Neutrophil (primary cell): Measurements from ENCODE around the gene ATP2C2.

Experiments
- H3K27ac ChIP-seq: fragments of 200-600 bp; sonication (generic); 2 replicates; pipeline ENCODE4 v1.5.1; 2016; ENCODE audit warnings: mild to moderate bottlenecking, moderate library complexity
- H3K27me3 ChIP-seq: fragments of 200-600 bp; sonication (generic); 2 replicates; pipeline ENCODE4 v1.6.0; 2016; ENCODE audit warnings: mild to moderate bottlenecking
- H3K36me3 ChIP-seq: fragments of 200-600 bp; sonication (generic); 2 replicates; pipeline ENCODE4 v1.5.1; 2017
- H3K4me1 ChIP-seq, 2 experiments: fragments of 200-600 bp in 1 of 2; sonication (generic) in 1 of 2; 1 replicate in 1 of 2; 2 replicates in 1 of 2; pipeline versions ENCODE4 v1.5.1 to v1.6.1; 2013 to 2016; ENCODE audit warnings: low read depth in 1 of 2, low read length in 1 of 2, mild to moderate bottlenecking in 1 of 2, moderate library complexity in 1 of 2; ENCODE audit not compliant: control insufficient read depth in 1 of 2, insufficient read depth in 1 of 2
- H3K4me3 ChIP-seq, 2 experiments: fragments of 200-600 bp in 1 of 2; sonication (generic) in 1 of 2; 1 replicate in 1 of 2; 2 replicates in 1 of 2; pipeline ENCODE4 v1.5.1; 2013 to 2016; ENCODE audit warnings: low read depth in 1 of 2, low read length in 1 of 2, mild to moderate bottlenecking in 1 of 2, moderate library complexity in 1 of 2
- H3K9me3 ChIP-seq: fragments of 200-600 bp; sonication (generic); 2 replicates; pipeline ENCODE4 v1.5.1; 2016
- CTCF ChIP-seq: fragments of 200-600 bp; sonication (generic); IDR thresholded peaks from 2 replicates; pipeline ENCODE4 v1.5.1; 2016; ENCODE audit warnings: antibody characterized with exemption

ATP2C2 gene

GRCh38 chr16:84421081-84421937, 53.0 kb downstream of the ATP2C2 start:
- Histone ChIP-seq H3K27ac (no peak overlapping the region), H3K27me3 (no peaks in the 10 kb centered on the region), H3K9me3 (no peaks in the 10 kb centered on the region), H3K4me1 (no peaks in the 10 kb centered on the region), H3K4me3 (no peak overlapping the region), H3K36me3 (peaks cover 72% of the 10 kb centered on the region)
- no peak for TF ChIP-seq CTCF

GRCh38 chr16:84421938-84422220, 53.5 kb downstream of the ATP2C2 start:
- no peak for TF ChIP-seq CTCF
- H3K27me3 ChIP-seq = no peaks in the 10 kb centered on the region
- no peak overlapping the region for H3K4me3 ChIP-seq
- H3K36me3 ChIP-seq = peaks cover 72% of the 10 kb centered on the region
- H3K27ac ChIP-seq = no peak overlapping the region
- H3K9me3 ChIP-seq = no peaks in the 10 kb centered on the region
- no peaks in the 10 kb centered on the region for H3K4me1 ChIP-seq

- H3K4me1 ChIP-seq = no peaks in the 10 kb centered on the region
- no peak for TF ChIP-seq CTCF
- H3K9me3 ChIP-seq = no peaks in the 10 kb centered on the region
- peaks cover 70% of the 10 kb centered on the region for H3K36me3 ChIP-seq
- no peaks in the 10 kb centered on the region for H3K27me3 ChIP-seq
- no peak overlapping the region for H3K27ac ChIP-seq
- H3K4me3 ChIP-seq = no peak overlapping the region
Observed at GRCh38 chr16:84423416-84423837, 55.1 kb downstream of the ATP2C2 start.

- Histone ChIP-seq H3K27me3 (no peaks in the 10 kb centered on the region), H3K4me3 (no peak overlapping the region), H3K4me1 (no peaks in the 10 kb centered on the region), H3K9me3 (no peaks in the 10 kb centered on the region), H3K27ac (no peak overlapping the region), H3K36me3 (peaks cover 72% of the 10 kb centered on the region)
- no peak for TF ChIP-seq CTCF
Observed at GRCh38 chr16:84425696-84426095, 57.4 kb downstream of the ATP2C2 start.

- Histone ChIP-seq H3K36me3 (peaks cover 83% of the 10 kb centered on the region), H3K9me3 (no peaks in the 10 kb centered on the region), H3K4me3 (no peak overlapping the region), H3K27ac (no peak overlapping the region), H3K27me3 (no peaks in the 10 kb centered on the region), H3K4me1 (no peaks in the 10 kb centered on the region)
- TF ChIP-seq CTCF = no peak
Observed at GRCh38 chr16:84426804-84427203, 58.5 kb downstream of the ATP2C2 start.
